ENCODE results near the gene PI4K2B. TPM values are rescaled to one million over a fixed set of nuclear protein-coding genes. Genes with fewer than 3 reads are reported as not detected.
"Not testable (repeated sequence)": the region's sequence is repeated elsewhere in the genome, so short reads cannot be mapped to it uniquely, and the experiment has no call there.

The PI4K2B gene
- polyA plus RNA-seq, 1 donor = 7.2 TPM

DNA sequence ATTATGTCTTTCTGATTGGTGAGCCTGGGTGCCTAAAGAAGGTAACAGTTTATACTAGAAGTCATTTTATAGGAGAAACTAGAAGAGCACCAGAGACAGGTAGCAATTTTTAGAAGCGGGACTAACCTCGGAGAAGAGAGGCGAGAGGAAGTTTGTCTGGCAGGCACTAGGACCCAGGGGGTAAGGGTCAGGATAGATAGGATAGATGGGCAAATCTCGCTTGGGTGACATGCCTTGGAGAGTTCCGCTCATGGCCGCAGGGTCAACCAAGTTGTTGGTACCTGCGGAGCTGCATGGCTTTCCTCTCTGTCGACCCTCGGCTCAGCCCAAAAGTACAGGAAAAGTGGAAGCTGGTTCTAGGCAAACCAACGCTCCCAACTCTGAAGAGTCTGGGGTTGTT lies 11.3 kb downstream of the PI4K2B start:
- no peak for DNase-seq

GRCh38 chr4:25246680-25247611 lies 13.1 kb downstream of the PI4K2B start:
- DNase-seq = no peak

DNA sequence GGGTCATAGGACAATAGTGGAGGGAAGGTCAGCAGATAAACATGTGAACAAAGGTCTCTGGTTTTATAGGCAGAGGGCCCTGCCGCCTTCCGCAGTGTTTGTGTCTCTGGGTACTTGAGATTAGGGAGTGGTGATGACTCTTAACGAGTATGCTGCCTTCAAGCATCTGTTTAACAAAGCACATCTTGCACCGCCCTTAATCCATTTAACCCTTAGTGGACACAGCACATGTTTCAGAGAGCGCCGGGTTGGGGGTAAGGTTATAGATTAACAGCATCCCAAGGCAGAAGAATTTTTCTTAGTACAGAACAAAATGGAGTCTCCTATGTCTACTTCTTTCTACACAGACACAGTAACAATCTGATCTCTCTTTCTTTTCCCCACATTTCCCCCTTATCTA lies 15.0 kb downstream of the PI4K2B start:
- DNase-seq = not testable (repeated sequence)

DNA sequence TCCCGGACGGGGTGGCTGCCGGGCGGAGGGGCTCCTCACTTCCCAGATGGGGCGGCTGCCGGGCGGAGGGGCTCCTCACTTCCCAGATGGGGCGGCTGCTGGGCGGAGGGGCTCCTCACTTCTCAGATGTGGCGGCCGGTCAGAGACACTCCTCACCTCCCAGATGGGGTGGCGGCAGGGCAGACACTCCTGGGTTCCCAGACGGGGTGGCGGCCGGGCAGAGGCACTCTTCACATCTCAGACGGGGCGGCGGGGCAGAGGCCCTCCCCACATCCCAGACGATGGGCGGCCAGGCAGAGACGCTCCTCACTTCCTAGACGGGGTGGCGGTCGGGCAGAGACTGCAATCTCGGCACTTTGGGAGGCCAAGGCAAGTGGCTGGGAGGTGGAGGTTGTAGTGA lies 15.7 kb downstream of the PI4K2B start:
- not testable (repeated sequence) for DNase-seq

- DNase-seq = no peak
Measured at GRCh38 chr4:25252230-25253070, 18.6 kb downstream of the PI4K2B start.

DNA sequence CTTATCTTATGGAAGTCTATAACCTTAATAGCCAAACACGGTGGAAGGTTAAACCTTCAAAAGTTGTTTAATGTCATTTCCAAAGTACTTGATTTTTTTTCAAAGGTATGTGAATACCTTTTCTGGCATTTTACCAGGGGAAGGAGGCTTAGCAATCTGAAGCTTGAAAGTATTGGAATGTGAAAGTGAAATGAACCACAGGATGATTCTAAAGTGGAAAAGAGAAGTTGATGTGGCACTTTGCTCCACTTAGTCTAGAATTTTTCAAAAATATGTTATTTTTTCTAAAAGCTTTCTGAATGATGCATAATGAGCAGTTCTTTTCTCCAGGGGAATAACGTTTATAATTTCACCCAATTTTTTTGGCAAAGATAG lies 19.2 kb downstream of the PI4K2B start:
- no peak for DNase-seq

DNA sequence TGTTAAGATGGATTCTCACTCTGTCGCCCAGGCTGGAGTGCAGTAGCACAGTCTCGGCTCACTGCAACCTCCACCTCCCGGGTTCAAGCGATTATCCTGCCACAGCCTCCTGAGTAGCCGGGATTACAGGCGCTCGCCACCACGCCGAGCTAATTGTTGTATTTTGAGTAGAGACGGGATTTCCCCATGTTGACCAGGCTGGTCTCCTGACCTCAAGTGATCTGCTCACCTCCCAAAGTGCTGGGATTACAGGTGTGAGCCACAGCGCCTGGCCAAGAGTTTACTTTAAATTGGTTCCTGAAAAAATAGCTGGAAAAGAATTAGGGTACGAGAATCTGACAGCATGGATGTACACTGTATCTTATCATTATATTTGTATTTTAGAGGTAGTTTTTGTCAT lies 20.0 kb downstream of the PI4K2B start:
- DNase-seq = not testable (repeated sequence)

DNA sequence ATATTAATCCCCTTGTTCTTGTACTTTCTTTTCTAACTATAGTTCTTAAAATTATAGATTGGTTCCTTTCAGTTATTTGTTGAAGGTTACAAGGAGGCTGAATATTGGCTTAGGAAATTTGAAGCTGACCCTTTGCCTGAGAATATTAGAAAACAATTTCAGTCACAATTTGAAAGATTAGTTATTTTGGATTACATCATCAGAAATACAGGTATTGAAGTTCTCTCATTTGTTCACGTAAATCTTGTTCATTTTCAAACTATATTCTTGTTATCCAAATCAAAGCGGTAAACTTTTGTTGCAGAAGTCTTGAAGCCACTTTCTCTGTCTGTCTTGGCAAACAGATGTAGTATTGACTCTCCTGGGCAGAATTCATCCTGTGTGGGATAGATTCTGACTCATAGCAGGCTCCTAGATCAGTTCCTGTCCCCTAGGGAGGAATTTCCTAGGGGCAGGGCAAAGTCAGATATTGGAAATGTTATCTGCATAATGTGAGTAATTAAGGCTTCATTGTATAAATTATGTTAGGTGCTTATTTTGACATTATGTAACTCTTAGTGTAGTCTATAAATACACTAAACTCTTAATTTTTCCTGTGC lies 25.2 kb downstream of the PI4K2B start:
- DNase-seq = no peak

DNA sequence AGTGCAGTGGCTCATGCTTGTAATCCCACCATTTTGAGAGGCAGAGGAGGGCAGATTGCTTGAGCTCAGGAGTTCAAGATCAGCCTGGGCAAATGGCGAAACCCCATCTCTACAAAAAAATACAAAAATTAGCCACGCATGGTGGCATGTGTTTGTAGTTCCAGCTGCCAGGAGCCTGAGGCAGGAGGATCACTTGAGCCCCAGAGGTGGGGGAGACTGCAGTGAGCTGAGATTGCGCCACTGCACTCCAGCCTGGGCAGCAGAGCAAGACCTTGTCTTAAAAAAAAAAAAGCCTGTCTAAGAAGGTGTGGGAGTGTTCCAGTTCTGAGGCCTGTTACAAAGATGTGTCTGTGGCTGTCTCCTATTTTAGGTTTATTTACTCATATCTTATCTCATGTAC lies 38.0 kb downstream of the PI4K2B start:
- DNase-seq = no peak

GRCh38 chr4:25280210-25280609 lies 46.4 kb downstream of the PI4K2B start:
- DNase-seq = no peak

GRCh38 chr4:25283948-25284347 lies 50.1 kb downstream of the PI4K2B start:
- no peak for DNase-seq

GRCh38 chr4:25284466-25284865 lies 50.6 kb downstream of the PI4K2B start:
- DNase-seq = no peak

DNA sequence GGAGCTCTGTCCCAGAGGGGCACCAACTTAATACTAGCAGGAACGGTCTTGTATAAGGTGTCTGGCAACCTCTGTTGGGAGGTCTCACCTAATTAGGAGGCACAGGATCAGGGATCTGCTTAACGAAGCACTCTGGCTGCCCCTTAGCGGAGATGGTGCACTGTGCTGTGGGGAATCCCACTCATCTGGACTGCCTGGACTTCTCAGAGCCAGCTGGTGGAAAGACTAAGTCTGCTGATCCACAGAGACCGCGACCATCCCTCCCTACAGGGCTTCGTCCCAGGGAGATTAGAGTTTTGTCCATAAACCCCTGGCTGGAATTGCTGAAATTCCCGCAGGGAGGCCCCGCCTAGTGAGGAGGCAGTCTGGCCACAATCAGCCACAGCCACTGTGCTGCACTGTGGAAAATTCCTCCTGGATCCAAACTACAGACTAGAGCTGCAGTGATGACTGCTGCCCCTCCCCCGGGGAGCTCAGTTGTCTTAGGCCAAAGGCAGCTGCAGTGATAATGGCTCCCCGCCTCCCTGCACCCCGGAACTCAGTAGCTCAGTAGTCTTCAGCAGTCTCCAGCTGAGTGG lies 56.7 kb downstream of the PI4K2B start:
- no peak for DNase-seq

- no peak for DNase-seq
Measured at GRCh38 chr4:25291158-25291733, 57.4 kb downstream of the PI4K2B start.

DNA sequence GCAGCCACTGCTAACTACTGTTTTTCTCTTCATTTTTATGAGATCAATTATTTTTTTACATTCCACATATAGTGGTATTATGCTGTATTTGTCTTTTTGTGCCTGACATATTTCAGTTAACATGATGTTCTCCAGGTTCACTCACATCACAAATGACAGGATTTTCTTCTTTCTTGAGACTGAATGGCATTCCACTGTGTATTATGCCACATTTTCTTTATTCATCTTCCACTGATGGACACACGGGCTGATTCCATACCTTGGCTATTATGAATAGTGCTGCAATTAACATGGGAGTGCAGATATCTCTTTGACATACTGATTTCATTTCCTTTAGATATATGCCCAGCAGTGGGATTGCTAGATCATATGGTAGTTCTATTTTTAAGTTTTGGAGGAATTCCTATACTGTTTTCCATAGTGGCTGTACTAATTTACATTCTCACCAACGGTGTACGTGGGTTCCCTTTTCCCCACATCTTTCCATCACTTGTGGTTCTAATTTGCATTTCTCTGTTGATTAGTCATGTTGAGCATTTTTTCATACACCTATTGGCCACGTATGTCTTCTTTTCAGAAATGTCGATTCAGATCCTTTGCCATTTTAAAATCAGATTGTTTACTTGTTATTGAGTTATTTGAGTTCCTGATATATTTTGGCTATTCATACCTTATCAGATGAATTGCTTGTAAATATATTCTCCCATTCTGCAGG lies 63.9 kb downstream of the PI4K2B start:
- no peak for DNase-seq

DNA sequence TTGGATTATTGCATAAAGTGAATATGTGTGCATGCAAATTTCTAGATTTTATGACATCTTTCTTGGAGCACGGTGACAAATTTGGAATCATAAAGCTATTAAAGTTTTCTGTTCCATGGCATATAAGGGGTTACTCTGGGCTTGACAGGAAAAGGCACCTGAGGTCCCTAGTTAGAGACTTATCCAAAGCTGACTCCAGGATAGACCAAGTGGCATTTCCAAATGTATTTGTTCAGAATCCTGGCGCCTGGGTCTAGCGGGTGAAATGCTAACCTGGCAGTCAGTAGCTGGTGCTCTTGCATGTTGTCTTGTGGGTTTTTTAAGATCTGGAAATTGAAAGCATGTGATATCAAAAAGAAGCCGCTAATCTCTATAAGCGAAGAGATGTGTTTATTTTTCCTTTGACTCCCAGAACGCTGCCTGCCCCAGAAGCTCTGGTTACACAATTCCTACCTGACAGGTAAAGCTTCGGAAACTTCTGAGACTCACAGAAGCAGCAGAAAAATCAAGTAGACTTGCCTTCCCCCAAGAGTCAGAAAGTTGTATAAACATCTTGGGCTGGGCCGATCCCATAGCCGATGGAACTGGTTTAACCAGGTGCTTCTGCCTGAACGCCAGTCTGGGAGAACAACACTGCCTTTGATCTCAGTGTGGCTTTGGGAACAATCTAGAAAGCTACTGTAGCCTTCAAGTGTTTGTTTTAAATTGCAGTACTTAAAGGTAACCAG lies 65.8 kb downstream of the PI4K2B start:
- DNase-seq = no peak

DNA sequence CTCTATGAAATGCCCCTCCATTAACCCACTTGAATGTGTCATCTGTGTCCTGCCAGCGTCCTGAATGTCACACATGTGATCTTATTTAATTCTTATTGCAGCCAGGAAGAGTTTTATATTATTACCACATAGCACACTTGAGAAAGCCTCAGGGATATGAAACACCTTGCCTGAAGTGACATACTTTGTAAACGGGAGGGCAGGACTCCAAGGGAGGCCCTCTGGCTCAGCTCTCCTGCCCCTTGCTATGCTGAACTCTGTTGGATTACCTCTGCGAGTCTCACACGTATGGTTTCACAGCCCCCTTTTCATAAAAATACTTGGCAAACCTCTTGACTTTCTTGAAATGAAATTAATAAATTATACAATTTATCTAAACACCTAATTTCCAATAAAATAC lies 67.6 kb downstream of the PI4K2B start:
- DNase-seq = no peak

- no peak for DNase-seq
Measured at GRCh38 chr4:25302626-25303025, 68.8 kb downstream of the PI4K2B start.

DNA sequence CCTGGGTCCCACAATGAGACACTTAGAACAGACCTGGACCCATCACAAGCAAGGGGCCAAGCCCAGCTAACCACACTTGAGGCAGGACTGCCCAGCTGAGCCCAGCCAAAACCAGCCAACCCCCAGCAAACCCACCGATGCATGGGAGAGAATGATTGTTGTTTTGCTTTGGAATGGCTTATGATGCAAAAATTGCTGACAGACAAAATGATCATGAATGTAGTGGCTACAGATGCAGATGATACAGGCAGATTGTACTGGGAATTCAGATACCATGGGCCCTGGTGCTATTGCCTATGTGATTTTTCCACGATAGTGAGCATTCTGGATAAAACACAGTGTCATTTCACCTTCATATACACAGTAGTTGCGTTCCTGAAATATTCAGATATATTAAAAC lies 69.7 kb downstream of the PI4K2B start:
- no peak for DNase-seq

DNA sequence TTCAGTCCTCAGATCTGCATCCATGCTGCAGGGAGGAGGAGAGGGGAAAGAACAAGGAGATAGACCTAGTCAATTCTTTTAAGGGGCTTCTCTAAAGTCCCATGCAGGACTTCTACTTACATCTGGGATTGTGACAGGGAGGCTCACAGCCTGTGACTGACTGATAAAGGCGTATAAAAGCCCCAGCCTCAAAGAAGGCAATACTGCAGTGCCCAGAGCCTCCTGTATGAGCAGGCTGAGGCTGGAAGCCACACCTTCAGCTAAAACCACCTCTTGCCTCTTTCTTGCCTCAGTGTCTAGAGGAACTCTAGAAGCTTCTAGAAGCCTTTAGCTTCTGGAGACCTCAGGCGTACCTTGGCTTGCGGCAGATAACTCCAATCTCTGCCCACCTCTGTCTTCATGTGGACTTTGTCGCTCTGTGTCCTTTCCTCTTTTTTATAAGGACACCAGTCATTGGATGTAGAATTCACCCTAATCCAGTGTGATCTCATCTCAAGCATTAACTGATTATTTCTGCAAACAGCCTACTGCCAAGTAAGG lies 72.8 kb downstream of the PI4K2B start:
- no peak for DNase-seq

GRCh38 chr4:25307596-25307995 lies 73.8 kb downstream of the PI4K2B start:
- DNase-seq = no peak
